Liver (tissue), 9 donors: ENCODE measurements around the gene PEAK3. TPM values are rescaled to one million over a fixed set of nuclear protein-coding genes. Genes with fewer than 3 reads are reported as not detected.

Experiments used
- DNase-seq: peaks from one replicate; pipeline ENCODE4 v3.0.0-alpha.2; 2017; ENCODE audit warnings: low spot score
- H3K27ac ChIP-seq, 2 donors: one replicate each; pipeline ENCODE4 v1.7.0; 2013; ENCODE audit warnings: inconsistent platforms in 2 of 2, low read length in 2 of 2, control low read depth in 1 of 2, low read depth in 1 of 2, mild to moderate bottlenecking in 1 of 2
- H3K27me3 ChIP-seq, 4 donors: one replicate each; pipeline versions ENCODE4 v1.6.1 to v1.7.0; 2013; ENCODE audit warnings: low read length in 3 of 4, inconsistent platforms in 1 of 4, mild to moderate bottlenecking in 1 of 4, moderate library complexity in 1 of 4; ENCODE audit not compliant: control insufficient read depth in 4 of 4, insufficient read depth in 4 of 4
- H3K36me3 ChIP-seq, 4 donors: one replicate each; pipeline versions ENCODE4 v1.6.1 to v1.7.0; 2013; ENCODE audit warnings: low read length in 3 of 4, mild to moderate bottlenecking in 3 of 4, low read depth in 1 of 4, moderate library complexity in 1 of 4; ENCODE audit not compliant: control insufficient read depth in 4 of 4, insufficient read depth in 3 of 4
- H3K4me1 ChIP-seq, 4 donors: one replicate each; pipeline versions ENCODE4 v1.6.1 to v1.7.0; 2013; ENCODE audit warnings: low read length in 3 of 4, mild to moderate bottlenecking in 3 of 4, moderate library complexity in 1 of 4; ENCODE audit not compliant: control insufficient read depth in 4 of 4, insufficient read depth in 4 of 4
- H3K4me3 ChIP-seq, 3 donors: one replicate each; pipeline versions ENCODE4 v1.6.1 to v1.7.0; 2013; ENCODE audit warnings: low read length in 3 of 3, control low read depth in 1 of 3, low read depth in 1 of 3, mild to moderate bottlenecking in 1 of 3
- H3K9ac ChIP-seq, 2 donors: one replicate each; pipeline ENCODE4 v1.7.0; 2013; ENCODE audit warnings: low read length in 2 of 2, mild to moderate bottlenecking in 2 of 2, moderate library complexity in 2 of 2, control low read depth in 1 of 2, low read depth in 1 of 2
- H3K9me3 ChIP-seq, 4 donors: one replicate each; pipeline versions ENCODE4 v1.6.1 to v1.7.0; 2013; ENCODE audit warnings: low read length in 3 of 4; ENCODE audit not compliant: control insufficient read depth in 4 of 4
- ATF3 ChIP-seq: IDR thresholded peaks from 2 replicates; pipeline ENCODE4 v1.6.1; 2016; ENCODE audit warnings: antibody characterized with exemption
- CTCF ChIP-seq: fragments of 150-350 bp; IDR thresholded peaks from 2 replicates; pipeline ENCODE4 v1.5.1; 2017; ENCODE audit warnings: improper control_type of control experiment, low read depth, low read length; ENCODE audit not compliant: missing input control
- EGR1 ChIP-seq, 2 donors: IDR thresholded peaks; 2 replicates each; pipeline ENCODE4 v1.6.1; 2016 to 2018; ENCODE audit warnings: antibody characterized with exemption in 2 of 2, low read depth in 2 of 2
- FOXA1 ChIP-seq: IDR thresholded peaks from 2 replicates; pipeline ENCODE4 v1.6.1; 2016; ENCODE audit warnings: antibody characterized with exemption
- FOXA2 ChIP-seq: IDR thresholded peaks from 2 replicates; pipeline ENCODE4 v1.6.1; 2016; ENCODE audit warnings: antibody characterized with exemption
- GABPA ChIP-seq, 2 donors: IDR thresholded peaks in 1 of 2; conservative IDR thresholded peaks in 1 of 2; 2 replicates each; pipeline ENCODE4 v1.6.1; 2016; ENCODE audit warnings: antibody characterized with exemption in 2 of 2, mild to moderate bottlenecking in 1 of 2, moderate library complexity in 1 of 2
- HNF4A ChIP-seq, 2 donors: conservative IDR thresholded peaks; 2 replicates each; pipeline ENCODE4 v1.6.1; 2016; ENCODE audit warnings: antibody characterized with exemption in 2 of 2, mild to moderate bottlenecking in 2 of 2
- HNF4G ChIP-seq: IDR thresholded peaks from 2 replicates; pipeline ENCODE4 v1.6.1; 2016; ENCODE audit warnings: antibody characterized with exemption
- JUND ChIP-seq, 2 donors: IDR thresholded peaks; 2 replicates each; pipeline ENCODE4 v1.6.1; 2016; ENCODE audit warnings: antibody characterized with exemption in 2 of 2
- MAX ChIP-seq: IDR thresholded peaks from 2 replicates; pipeline ENCODE4 v1.6.1; 2016; ENCODE audit warnings: antibody characterized with exemption
- NR2F2 ChIP-seq: IDR thresholded peaks from 2 replicates; pipeline ENCODE4 v1.6.1; 2016; ENCODE audit warnings: antibody characterized with exemption
- RAD21 ChIP-seq, 2 donors: IDR thresholded peaks; 2 replicates each; pipeline ENCODE4 v1.6.1; 2016; ENCODE audit warnings: antibody characterized with exemption in 2 of 2, mild to moderate bottlenecking in 2 of 2
- REST ChIP-seq: IDR thresholded peaks from 2 replicates; pipeline ENCODE4 v1.6.1; 2016; ENCODE audit warnings: antibody characterized with exemption, mild to moderate bottlenecking
- RXRA ChIP-seq, 2 donors: IDR thresholded peaks; 2 replicates each; pipeline ENCODE4 v1.6.1; 2017 to 2018; ENCODE audit warnings: antibody characterized with exemption in 2 of 2, mild to moderate bottlenecking in 1 of 2
- SP1 ChIP-seq: IDR thresholded peaks from 2 replicates; pipeline ENCODE4 v1.6.1; 2018; ENCODE audit warnings: antibody characterized with exemption, mild to moderate bottlenecking
- TAF1 ChIP-seq: conservative IDR thresholded peaks from 2 replicates; pipeline ENCODE4 v1.6.1; 2016; ENCODE audit warnings: antibody characterized with exemption, mild to moderate bottlenecking
- YY1 ChIP-seq: IDR thresholded peaks from 2 replicates; pipeline ENCODE4 v1.6.1; 2016; ENCODE audit warnings: antibody characterized with exemption, mild to moderate bottlenecking
- ZBTB33 ChIP-seq: IDR thresholded peaks from 2 replicates; pipeline ENCODE4 v1.6.1; 2016; ENCODE audit warnings: antibody characterized with exemption
- WGBS: extraction: QIAGEN DNeasy Blood & Tissue Kit; methylation state at CpG from one replicate; pipeline ENCODE4 v1.1.7; 2013; 5-methylcytosine and 5-hydroxymethylcytosine counted together
- polyA plus RNA-seq, 2 donors: library from polyadenylated mRNA; stranded (reverse) in 1 of 2; unstranded in 1 of 2; fragments of 200-250 nt in 1 of 2; fragments of >200 nt in 1 of 2; fragmentation: Nextera tagmentation in 1 of 2; extraction: Ambion mirVana in 1 of 2; gene quantifications; one replicate each; pipeline versions ENCODE4 v1.2.1 to v1.2.3, GENCODE V29; 2013 to 2015
- total RNA-seq, 2 donors: library from RNA; depleted of rRNA; stranded (reverse); fragments of >200 nt; gene quantifications; one replicate each; pipeline ENCODE4 v1.2.3, GENCODE V29; 2014
- donor health status: healthy.
- donor health status: healthy.
- donor health status: healthy.
- donor health status: healthy.
- donor health status: healthy.

The PEAK3 gene
- total and polyA plus RNA-seq, 4 donors = 0.09 to 0.67 (median 0.31) TPM

GRCh38 chr19:2320939-2321338 is 39.0 kb upstream of the PEAK3 start:
- H3K36me3 ChIP-seq = peaks cover 0 to 18% (median 3%) of the 10 kb centered on the region in 4 donors
- H3K27ac ChIP-seq = no peak overlapping the region
- H3K9ac ChIP-seq = no peak overlapping the region
- WGBS = 93% methylated on average over 12 of the region's 12 CpGs
- no peak for DNase-seq
- TF ChIP-seq ZBTB33 (no peak), SP1 (no peak), GABPA (IDR thresholded peaks at IDR 0.05 in 1 of 2, conservative IDR thresholded peaks at IDR 0.05 in 1 of 2) (no peak), FOXA2 (no peak), ATF3 (no peak), EGR1 (IDR thresholded peaks at IDR 0.05; ENCODE audit: low read depth in 2 of 2) (no peak), NR2F2 (no peak), HNF4A (conservative IDR thresholded peaks at IDR 0.05) (no peak), YY1 (no peak), MAX (no peak), CTCF (no peak), JUND (IDR thresholded peaks at IDR 0.05) (no peak)
- H3K27me3 ChIP-seq = no peaks in the 10 kb centered on the region
- no peak overlapping the region for H3K4me3 ChIP-seq
- no peaks in the 10 kb centered on the region for H3K9me3 ChIP-seq
- H3K4me1 ChIP-seq = peaks cover 0 to 1% (median under 1%) of the 10 kb centered on the region in 4 donors

- peaks cover 0 to 18% (median 3%) of the 10 kb centered on the region in 4 donors for H3K36me3 ChIP-seq
- H3K9ac ChIP-seq = no peak overlapping the region
- 83% methylated on average over 12 of the region's 12 CpGs for WGBS
- no peak overlapping the region for H3K4me3 ChIP-seq
- DNase-seq = no peak
- peaks cover 0 to 6% (median 2%) of the 10 kb centered on the region in 4 donors for H3K4me1 ChIP-seq
- H3K9me3 ChIP-seq = no peaks in the 10 kb centered on the region
- H3K27me3 ChIP-seq = no peaks in the 10 kb centered on the region
- no peak overlapping the region for H3K27ac ChIP-seq
- TF ChIP-seq FOXA2 (no peak), ZBTB33 (no peak), SP1 (no peak), HNF4A (conservative IDR thresholded peaks at IDR 0.05) (no peak), CTCF (no peak), FOXA1 (no peak), JUND (IDR thresholded peaks at IDR 0.05) (no peak), MAX (no peak), NR2F2 (no peak), YY1 (no peak), ATF3 (no peak), EGR1 (IDR thresholded peaks at IDR 0.05; ENCODE audit: low read depth in 2 of 2) (no peak), RXRA (IDR thresholded peaks at IDR 0.05) (no peak), HNF4G (no peak), RAD21 (IDR thresholded peaks at IDR 0.05) (no peak), REST (no peak), GABPA (IDR thresholded peaks at IDR 0.05 in 1 of 2, conservative IDR thresholded peaks at IDR 0.05 in 1 of 2) (no peak), TAF1 (no peak)
Measured at GRCh38 chr19:2320049-2320448, 38.1 kb upstream of the PEAK3 start.
